Measurements from ENCODE around the gene GNAQ.
"Not testable (repeated sequence)": the region's sequence is repeated elsewhere in the genome, so short reads cannot be mapped to it uniquely, and the experiment has no call there.

GNAQ gene

GRCh38 chr9:77898864-77899263 lies 132.7 kb downstream of the GNAQ start:
- DNase-seq = no peak

GRCh38 chr9:77896938-77897667 lies 134.5 kb downstream of the GNAQ start:
- DNase-seq = no peak

GRCh38 chr9:77896269-77896937 lies 135.2 kb downstream of the GNAQ start:
- no peak for DNase-seq

- DNase-seq = no peak
These were observed 137.9 kb downstream of the GNAQ start for GRCh38 chr9:77893706-77894105.

GRCh38 chr9:77892955-77893514 lies 138.6 kb downstream of the GNAQ start:
- no peak for DNase-seq

- no peak for DNase-seq
These were observed 139.4 kb downstream of the GNAQ start for GRCh38 chr9:77892171-77892570.

GRCh38 chr9:77891128-77891800 lies 140.3 kb downstream of the GNAQ start:
- DNase-seq = no peak

GRCh38 chr9:77887662-77888061 lies 143.9 kb downstream of the GNAQ start:
- no peak for DNase-seq

GRCh38 chr9:77885104-77885672 lies 146.4 kb downstream of the GNAQ start:
- no peak for DNase-seq

GRCh38 chr9:77883846-77884771 lies 147.5 kb downstream of the GNAQ start:
- DNase-seq = no peak

GRCh38 chr9:77883133-77883532 lies 148.5 kb downstream of the GNAQ start:
- no peak for DNase-seq

- no peak for DNase-seq
These were observed 149.3 kb downstream of the GNAQ start for GRCh38 chr9:77882294-77882693.

- DNase-seq = not testable (repeated sequence)
These were observed 150.0 kb downstream of the GNAQ start for GRCh38 chr9:77881634-77882033.

- no peak for DNase-seq
These were observed 150.5 kb downstream of the GNAQ start for GRCh38 chr9:77881111-77881510.

GRCh38 chr9:77879437-77879943 lies 152.1 kb downstream of the GNAQ start:
- no peak for DNase-seq

GRCh38 chr9:77878793-77879192 lies 152.8 kb downstream of the GNAQ start:
- not testable (repeated sequence) for DNase-seq

- no peak for DNase-seq
These were observed 153.6 kb downstream of the GNAQ start for GRCh38 chr9:77877976-77878375.

GRCh38 chr9:77876590-77876989 lies 155.0 kb downstream of the GNAQ start:
- DNase-seq = no peak

- no peak for DNase-seq
These were observed 155.5 kb downstream of the GNAQ start for GRCh38 chr9:77876091-77876490.

GRCh38 chr9:77872863-77873262 lies 158.7 kb downstream of the GNAQ start:
- DNase-seq = no peak

GRCh38 chr9:77872177-77872576 lies 159.4 kb downstream of the GNAQ start:
- DNase-seq = no peak

GRCh38 chr9:77871483-77871882 lies 160.1 kb downstream of the GNAQ start:
- DNase-seq = no peak

Measured in CD4-positive, alpha-beta T cell treated with Interleukin-17A for 1 hour (primary cell).